ENCODE measurements around the gene FRMPD4.

FRMPD4 gene

GRCh38 chrX:12401252-12401651 is 263.0 kb downstream of the FRMPD4 start:
- DNase-seq (ENCODE audit: extremely low read depth, low read depth) = no peak
- H3K4me3 ChIP-seq (replicated peaks; ENCODE audit: low read depth, low read length) = no peak overlapping the region
- no peak for TF ChIP-seq CTCF (IDR thresholded peaks at IDR 0.05; ENCODE audit: low read depth, low read length, missing control alignments)

GRCh38 chrX:12403474-12404082 is 265.3 kb downstream of the FRMPD4 start:
- no peak for DNase-seq (ENCODE audit: extremely low read depth, low read depth)
- TF ChIP-seq CTCF (IDR thresholded peaks at IDR 0.05; ENCODE audit: low read depth, low read length, missing control alignments) = no peak
- no peak overlapping the region for H3K4me3 ChIP-seq (replicated peaks; ENCODE audit: low read depth, low read length)

GRCh38 chrX:12405306-12405705 is 267.0 kb downstream of the FRMPD4 start:
- TF ChIP-seq CTCF (IDR thresholded peaks at IDR 0.05; ENCODE audit: low read depth, low read length, missing control alignments) = no peak
- no peak for DNase-seq (ENCODE audit: extremely low read depth, low read depth)

GRCh38 chrX:12410523-12410922 is 272.2 kb downstream of the FRMPD4 start:
- DNase-seq (ENCODE audit: extremely low read depth, low read depth) = no peak
- TF ChIP-seq CTCF (IDR thresholded peaks at IDR 0.05; ENCODE audit: low read depth, low read length, missing control alignments) = no peak
- H3K4me3 ChIP-seq (replicated peaks; ENCODE audit: low read depth, low read length) = no peak overlapping the region

More at GRCh38 chrX:12405306-12405705, 267.0 kb downstream of the FRMPD4 start:
- H3K4me3 ChIP-seq (replicated peaks; ENCODE audit: low read depth, low read length) = no peak overlapping the region

GRCh38 chrX:12411831-12412230 is 273.6 kb downstream of the FRMPD4 start:
- no peak overlapping the region for H3K4me3 ChIP-seq (replicated peaks; ENCODE audit: low read depth, low read length)
- no peak for DNase-seq (ENCODE audit: extremely low read depth, low read depth)
- no peak for TF ChIP-seq CTCF (IDR thresholded peaks at IDR 0.05; ENCODE audit: low read depth, low read length, missing control alignments)

GRCh38 chrX:12412561-12412960 is 274.3 kb downstream of the FRMPD4 start:
- H3K4me3 ChIP-seq (replicated peaks; ENCODE audit: low read depth, low read length) = no peak overlapping the region
- TF ChIP-seq CTCF (IDR thresholded peaks at IDR 0.05; ENCODE audit: low read depth, low read length, missing control alignments) = no peak
- DNase-seq (ENCODE audit: extremely low read depth, low read depth) = no peak

- no peak for DNase-seq (ENCODE audit: extremely low read depth, low read depth)
- H3K4me3 ChIP-seq (replicated peaks; ENCODE audit: low read depth, low read length) = no peak overlapping the region
- TF ChIP-seq CTCF (IDR thresholded peaks at IDR 0.05; ENCODE audit: low read depth, low read length, missing control alignments) = no peak
Measured at GRCh38 chrX:12419591-12419990, 281.3 kb downstream of the FRMPD4 start.
